HCT116 (cell line): ENCODE results near the gene EIF1AD. TPM values are rescaled to one million over a fixed set of nuclear protein-coding genes. Genes with fewer than 3 reads are reported as not detected.

Experiments
- ATAC-seq: fragments of 200-7000 bp; cut with Tn5 transposase; 2 replicates; pipeline ENCODE4 v1.9.1; 2020; ENCODE audit warnings: mild to moderate bottlenecking, moderate library complexity
- BruUV-seq: library from RNA; stranded (reverse); fragments of 400-500 nt; replicated peaks from 2 replicates; lab custom pipeline; 2021; lab: Mats Ljungman, UMichigan
- CTCF ChIA-PET: fragments of 300-600 bp; sonication (Branson Sonifier 250); formaldehyde crosslinking; loops from one replicate; lab custom pipeline; 2021; ENCODE audit warnings: antibody characterized with exemption; lab: Charles Lee
- POLR2A ChIA-PET: fragments of 300-600, 350-600 bp; sonication (Branson Sonifier 250); formaldehyde crosslinking; loops from one replicate; lab custom pipeline; 2021; ENCODE audit warnings: antibody characterized with exemption; lab: Charles Lee
- RAD21 ChIA-PET, 2 experiments: fragments of 300-600 bp; sonication (Branson Sonifier 250); formaldehyde crosslinking; loops; one replicate each; lab custom pipeline; 2023; ENCODE audit warnings: low total read pairs in 2 of 2; ENCODE audit not compliant: uncharacterized antibody in 2 of 2, unreplicated experiment in 2 of 2, low non-redundant PET in 1 of 2; lab: Charles Lee
- DNase-seq: peaks from one replicate; pipeline ENCODE4 v3.0.0-alpha.2; 2010; ENCODE audit warnings: low read depth, low spot score
- H2AFZ ChIP-seq: fragments of 200-600 bp; shearing (Covaris generic), sonication (generic); 2 replicates; pipeline ENCODE4 v1.6.1; 2017; ENCODE audit warnings: low read depth, mixed run types, mixed read lengths, antibody characterized with exemption, low read length; ENCODE audit not compliant: poor library complexity, severe bottlenecking
- H3K27ac ChIP-seq: 2 replicates; pipeline ENCODE4 v1.5.1; 2012; ENCODE audit warnings: low read depth, low read length
- H3K27me3 ChIP-seq: fragments of 200-600 bp; sonication (generic); 2 replicates; pipeline ENCODE4 v1.6.1; 2016; ENCODE audit warnings: mixed run types, low read length, mixed read lengths; ENCODE audit not compliant: insufficient read depth
- H3K36me3 ChIP-seq, 2 experiments: fragments of 200-500 bp in 1 of 2; fragments of 200-600 bp in 1 of 2; sonication (Bioruptor generic) in 1 of 2; sonication (generic) in 1 of 2; 2 replicates each; pipeline versions ENCODE4 v1.5.1 to v1.6.1; 2014 to 2016; ENCODE audit warnings: low read length in 2 of 2, inconsistent platforms in 1 of 2, mixed read lengths in 1 of 2, mixed run types in 1 of 2; ENCODE audit not compliant: insufficient read depth in 2 of 2, control insufficient read depth in 1 of 2
- H3K4me1 ChIP-seq, 2 experiments: fragments of 200-600 bp in 1 of 2; sonication (generic) in 1 of 2; 2 replicates each; pipeline versions ENCODE4 v1.5.1 to v1.6.1; 2012 to 2017; ENCODE audit warnings: low read length in 2 of 2, inconsistent platforms in 1 of 2, mild to moderate bottlenecking in 1 of 2, mixed read lengths in 1 of 2, mixed run types in 1 of 2, moderate library complexity in 1 of 2; ENCODE audit not compliant: insufficient read depth in 2 of 2, control insufficient read depth in 1 of 2
- H3K4me2 ChIP-seq: fragments of 200-600 bp; sonication (generic); 2 replicates; pipeline ENCODE4 v1.6.1; 2017; ENCODE audit warnings: mixed run types, low read length, mixed read lengths
- H3K4me3 ChIP-seq, 2 experiments: fragments of 200-600 bp in 1 of 2; sonication (generic) in 1 of 2; replicated peaks in 1 of 2; 2 replicates each; pipeline ENCODE4 v1.5.1; 2011 to 2016; ENCODE audit warnings: low read length in 2 of 2, control low read depth in 1 of 2, low read depth in 1 of 2, mild to moderate bottlenecking in 1 of 2, mixed read lengths in 1 of 2, mixed run types in 1 of 2
- H3K79me2 ChIP-seq: fragments of 200-600 bp; sonication (generic); 2 replicates; pipeline ENCODE4 v1.6.1; 2017; ENCODE audit warnings: mild to moderate bottlenecking, mixed run types, low read length, moderate library complexity, mixed read lengths; ENCODE audit not compliant: insufficient read depth
- H3K9ac ChIP-seq: fragments of 200-600 bp; sonication (generic); 2 replicates; pipeline ENCODE4 v1.6.1; 2016; ENCODE audit warnings: low read length, mixed read lengths
- H3K9me2 ChIP-seq: fragments of 200-600 bp; sonication (generic), shearing (Covaris generic); 2 replicates; pipeline ENCODE4 v1.6.1; 2017; ENCODE audit warnings: mixed run types, mild to moderate bottlenecking, moderate library complexity; ENCODE audit not compliant: insufficient read depth
- H3K9me3 ChIP-seq, 2 experiments: fragments of 200-500 bp in 1 of 2; fragments of 200-600 bp in 1 of 2; sonication (Bioruptor generic) in 1 of 2; sonication (generic) in 1 of 2; 2 replicates each; pipeline ENCODE4 v1.6.1; 2014 to 2017; ENCODE audit warnings: low read length in 2 of 2, mixed read lengths in 2 of 2, inconsistent platforms in 1 of 2, low read depth in 1 of 2, mild to moderate bottlenecking in 1 of 2, mixed run types in 1 of 2, moderate library complexity in 1 of 2; ENCODE audit not compliant: control insufficient read depth in 1 of 2, insufficient read depth in 1 of 2
- H4K20me1 ChIP-seq: fragments of 200-600 bp; sonication (generic), shearing (Covaris generic); 2 replicates; pipeline ENCODE4 v1.6.1; 2017; ENCODE audit warnings: mixed run types, mild to moderate bottlenecking, moderate library complexity; ENCODE audit not compliant: insufficient read depth
- CEBPB ChIP-seq: IDR thresholded peaks from 2 replicates; pipeline ENCODE4 v1.6.1; 2012; ENCODE audit warnings: low read depth
- EGR1 ChIP-seq: IDR thresholded peaks from 2 replicates; pipeline ENCODE4 v1.6.1; 2012; ENCODE audit warnings: low read depth
- POLR2AphosphoS5 ChIP-seq: IDR thresholded peaks from 2 replicates; pipeline ENCODE4 v1.6.1; 2011; ENCODE audit warnings: mild to moderate bottlenecking, low read depth, low read length, moderate library complexity
- SRF ChIP-seq: IDR thresholded peaks from 2 replicates; pipeline ENCODE4 v1.6.1; 2012; ENCODE audit warnings: low read depth
- TCF7L2 ChIP-seq: IDR thresholded peaks from 2 replicates; pipeline ENCODE4 v1.7.0; 2011; ENCODE audit warnings: borderline replicate concordance, inconsistent platforms; ENCODE audit not compliant: insufficient read depth, insufficient read length; ENCODE audit errors: extremely low read depth
- ZFX ChIP-seq: fragments of 450-650 bp; IDR thresholded peaks from 2 replicates; pipeline ENCODE4 v1.6.1; 2017
- ZNF274 ChIP-seq: fragments of 200-500 bp; sonication (Bioruptor generic); IDR thresholded peaks from 2 replicates; pipeline ENCODE4 v1.6.1; 2014; ENCODE audit warnings: mild to moderate bottlenecking, low read depth, low read length, inconsistent platforms
- intact Hi-C: fragments of 100-400 bp; cut with micrococcal nuclease; formaldehyde crosslinking; loops from 2 replicates; pipeline ENCODE4 v1.10.0; 2022
- total RNA-seq: library from RNA; stranded (reverse); gene quantifications from one replicate; pipeline ENCODE4 v1.2.1, GENCODE V29; 2021; ENCODE audit not compliant: unreplicated experiment
- TF ChIP-seq, protein P1 (sequence below), 3 experiments: fragments of 200-600 bp in 1 of 3; sonication (generic) in 1 of 3; IDR thresholded peaks in 2 of 3; conservative IDR thresholded peaks in 1 of 3; 2 replicates each; pipeline ENCODE4 v1.5.1; 2012 to 2017; ENCODE audit warnings: low read depth in 2 of 3, low read length in 2 of 3, antibody characterized with exemption in 1 of 3, borderline replicate concordance in 1 of 3, control low read depth in 1 of 3, mild to moderate bottlenecking in 1 of 3, mixed read lengths in 1 of 3, mixed run types in 1 of 3, moderate library complexity in 1 of 3; ENCODE audit not compliant: insufficient read depth in 1 of 3

The EIF1AD gene
- total RNA-seq, 1 experiment from 2014 or later, result 45.5 TPM

DNA sequence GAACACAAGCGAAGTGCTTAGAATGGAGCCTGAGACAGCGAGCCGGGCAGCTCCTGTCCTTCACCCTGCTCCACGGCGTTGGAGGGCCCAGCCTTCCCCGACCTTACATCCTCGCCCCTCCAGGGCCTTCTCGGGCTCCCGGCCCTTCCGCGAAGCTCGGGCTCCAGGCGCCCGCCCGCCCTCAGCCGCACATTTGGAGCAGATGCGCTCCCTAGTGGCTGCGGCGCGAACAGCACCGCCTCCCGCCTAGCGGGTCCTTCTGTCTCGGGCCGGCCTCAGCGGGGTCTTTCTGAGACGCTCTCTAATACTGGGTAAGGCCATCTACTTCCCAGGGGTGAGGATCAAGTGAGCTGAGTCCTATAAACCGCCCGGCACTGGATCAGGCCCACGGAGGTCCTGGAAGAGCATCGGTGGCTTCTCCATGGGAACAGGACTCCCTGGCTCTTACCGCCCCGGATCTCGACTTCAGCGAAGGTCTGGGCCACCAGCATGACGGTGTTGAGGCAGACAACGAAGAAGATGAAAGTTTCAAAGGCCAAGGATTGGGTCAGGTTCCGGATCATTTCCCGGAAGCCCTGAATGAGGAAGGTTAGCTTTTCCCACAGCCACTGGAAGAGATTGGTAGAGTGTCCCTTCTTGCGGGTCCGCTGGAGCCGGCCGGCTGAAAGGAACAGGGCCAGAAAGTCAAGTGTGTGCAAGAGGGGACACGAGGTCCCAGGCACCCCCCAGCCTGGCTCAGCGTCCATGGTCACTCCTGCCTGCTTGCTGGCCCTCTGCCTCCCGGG lies 20.6 kb upstream of the EIF1AD start:
- DNase-seq (no peak), ATAC-seq (peak; percentile 81)
- ChIA-PET CTCF (interaction anchor here (0.9 to 3.0 kb wide), 10 partner anchors 9 to 138 kb away, joined by 3 to 22 read pairs (median 5); partner anchors contain the start of genes BANF1, CST6, EIF1AD and SF3B2), POLR2A (interaction anchor here (1.9 to 2.8 kb wide), 2 partner anchors 11 to 20 kb away, joined by 4 to 10 read pairs; partner anchors contain the start of genes BANF1 and CST6)
- peaks cover 14 to 47% of the 10 kb centered on the region in 2 experiments for H3K4me1 ChIP-seq
- 0 out of 4 replicates have a peak overlapping the region, but pooled peaks of 1 of the 2 experiments have one; percentile 13 for H3K4me3 ChIP-seq
- H4K20me1 ChIP-seq, result no peaks in the 10 kb centered on the region
- peak overlapping the region; percentile 65 for H3K4me2 ChIP-seq
- no peaks in the 10 kb centered on the region for H3K79me2 ChIP-seq
- no peaks in the 10 kb centered on the region for H3K36me3 ChIP-seq
- H3K9me2 ChIP-seq, result no peaks in the 10 kb centered on the region
- no peak for TF ChIP-seq TCF7L2
- TF ChIP-seq POLR2AphosphoS5, result peak; percentile 37; the same call in 1 of the 2 replicates
- no peak for TF ChIP-seq SRF
- TF ChIP-seq ZFX, result no peak
- no peak for TF ChIP-seq ZNF274
- TF ChIP-seq, protein P1, sequence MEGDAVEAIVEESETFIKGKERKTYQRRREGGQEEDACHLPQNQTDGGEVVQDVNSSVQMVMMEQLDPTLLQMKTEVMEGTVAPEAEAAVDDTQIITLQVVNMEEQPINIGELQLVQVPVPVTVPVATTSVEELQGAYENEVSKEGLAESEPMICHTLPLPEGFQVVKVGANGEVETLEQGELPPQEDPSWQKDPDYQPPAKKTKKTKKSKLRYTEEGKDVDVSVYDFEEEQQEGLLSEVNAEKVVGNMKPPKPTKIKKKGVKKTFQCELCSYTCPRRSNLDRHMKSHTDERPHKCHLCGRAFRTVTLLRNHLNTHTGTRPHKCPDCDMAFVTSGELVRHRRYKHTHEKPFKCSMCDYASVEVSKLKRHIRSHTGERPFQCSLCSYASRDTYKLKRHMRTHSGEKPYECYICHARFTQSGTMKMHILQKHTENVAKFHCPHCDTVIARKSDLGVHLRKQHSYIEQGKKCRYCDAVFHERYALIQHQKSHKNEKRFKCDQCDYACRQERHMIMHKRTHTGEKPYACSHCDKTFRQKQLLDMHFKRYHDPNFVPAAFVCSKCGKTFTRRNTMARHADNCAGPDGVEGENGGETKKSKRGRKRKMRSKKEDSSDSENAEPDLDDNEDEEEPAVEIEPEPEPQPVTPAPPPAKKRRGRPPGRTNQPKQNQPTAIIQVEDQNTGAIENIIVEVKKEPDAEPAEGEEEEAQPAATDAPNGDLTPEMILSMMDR (IDR thresholded peaks at IDR 0.05 in 2 of 3, conservative IDR thresholded peaks at IDR 0.05 in 1 of 3; ENCODE audit: borderline replicate concordance in 1 of 3, insufficient read depth in 1 of 3, low read depth in 2 of 3, low read length in 2 of 3), result peak in 2 of 3 experiments; percentile 90 to 91; a peak in 4 of 6 replicates
- no peak for TF ChIP-seq EGR1
- no peak for TF ChIP-seq CEBPB
- TF ChIP-seq, all 23 proteins: peak for 2
- intact Hi-C loops, result no loop called here
- no peak overlapping the region; the same call in 1 of the 2 replicates for H3K27ac ChIP-seq
- H3K27me3 ChIP-seq, result no peaks in the 10 kb centered on the region
- no peak overlapping the region for H2AFZ ChIP-seq
- RAD21 ChIA-PET, result interaction anchor here in 1 of 2 experiments (1.2 kb wide), 1 partner anchor 137 kb away, joined by 3 read pairs; no protein-coding TSS in a partner anchor
- no TSS peak for BruUV-seq
- H3K9me3 ChIP-seq, result no peaks in the 10 kb centered on the region
- peak overlapping the region; percentile 12; the same call in 1 of the 2 replicates for H3K9ac ChIP-seq
